ENCODE data around the gene DARS1.
"Not testable (repeated sequence)": the region's sequence is repeated elsewhere in the genome, so short reads cannot be mapped to it uniquely, and the experiment has no call there.

DNA sequence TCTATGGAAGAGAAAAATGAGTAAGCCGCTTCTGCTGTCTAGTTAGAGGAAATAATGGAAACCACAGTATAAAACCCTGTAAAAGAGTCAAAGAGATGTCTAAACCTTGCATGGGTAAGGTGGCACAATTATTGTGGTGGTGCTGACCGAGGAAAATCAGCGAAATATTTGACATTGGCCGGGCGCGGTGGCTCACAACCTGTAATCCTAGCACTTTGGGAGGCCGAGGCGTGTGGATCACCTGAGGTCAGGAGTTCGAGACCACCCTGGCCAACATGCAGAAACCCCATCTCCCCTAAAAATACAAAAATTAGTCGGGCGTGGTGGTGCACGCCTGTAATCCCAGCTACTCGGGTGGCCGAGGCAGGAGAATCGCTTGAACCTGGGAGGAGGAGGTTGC lies 108.7 kb downstream of the DARS1 start:
- TF ChIP-seq, protein P1, sequence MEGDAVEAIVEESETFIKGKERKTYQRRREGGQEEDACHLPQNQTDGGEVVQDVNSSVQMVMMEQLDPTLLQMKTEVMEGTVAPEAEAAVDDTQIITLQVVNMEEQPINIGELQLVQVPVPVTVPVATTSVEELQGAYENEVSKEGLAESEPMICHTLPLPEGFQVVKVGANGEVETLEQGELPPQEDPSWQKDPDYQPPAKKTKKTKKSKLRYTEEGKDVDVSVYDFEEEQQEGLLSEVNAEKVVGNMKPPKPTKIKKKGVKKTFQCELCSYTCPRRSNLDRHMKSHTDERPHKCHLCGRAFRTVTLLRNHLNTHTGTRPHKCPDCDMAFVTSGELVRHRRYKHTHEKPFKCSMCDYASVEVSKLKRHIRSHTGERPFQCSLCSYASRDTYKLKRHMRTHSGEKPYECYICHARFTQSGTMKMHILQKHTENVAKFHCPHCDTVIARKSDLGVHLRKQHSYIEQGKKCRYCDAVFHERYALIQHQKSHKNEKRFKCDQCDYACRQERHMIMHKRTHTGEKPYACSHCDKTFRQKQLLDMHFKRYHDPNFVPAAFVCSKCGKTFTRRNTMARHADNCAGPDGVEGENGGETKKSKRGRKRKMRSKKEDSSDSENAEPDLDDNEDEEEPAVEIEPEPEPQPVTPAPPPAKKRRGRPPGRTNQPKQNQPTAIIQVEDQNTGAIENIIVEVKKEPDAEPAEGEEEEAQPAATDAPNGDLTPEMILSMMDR (IDR thresholded peaks at IDR 0.05; ENCODE audit: low read length), result not testable (repeated sequence)
- not testable (repeated sequence) for TF ChIP-seq EZH2 (IDR thresholded peaks at IDR 0.05; ENCODE audit: borderline replicate concordance, low read length)
